GM23338 (cell line): Measurements from ENCODE around the gene SIKE1.

Source experiments
- CREB1 ChIP-seq: fragments of 250-450 bp; sonication (Bioruptor Pico); IDR thresholded peaks from 2 replicates; pipeline ENCODE4 v1.5.0; 2020; ENCODE audit warnings: low read depth, mild to moderate bottlenecking, moderate library complexity
- EZH2 ChIP-seq: fragments of 200-600 bp; sonication (generic); IDR thresholded peaks from one replicate; pipeline ENCODE4 v1.8.0; 2017; ENCODE audit warnings: antibody characterized with exemption, mild to moderate bottlenecking, low read depth; ENCODE audit not compliant: unreplicated experiment
- EZH2phosphoT487 ChIP-seq: fragments of 200-600 bp; sonication (generic); IDR thresholded peaks from one replicate; pipeline ENCODE4 v1.8.1; 2018; ENCODE audit warnings: antibody characterized with exemption; ENCODE audit not compliant: unreplicated experiment
- JUNB ChIP-seq: IDR thresholded peaks from one replicate; pipeline ENCODE4 v1.6.1; 2016; ENCODE audit warnings: antibody characterized with exemption; ENCODE audit not compliant: unreplicated experiment
- POLR2AphosphoS5 ChIP-seq: IDR thresholded peaks from 2 replicates; pipeline ENCODE4 v1.6.1; 2016; ENCODE audit warnings: antibody characterized with exemption, low read depth
- STAT1 ChIP-seq: IDR thresholded peaks from one replicate; pipeline ENCODE4 v1.6.1; 2016; ENCODE audit warnings: antibody characterized with exemption; ENCODE audit not compliant: unreplicated experiment
- TF ChIP-seq, protein P1 (sequence below), 2 experiments: fragments of 200-600 bp in 1 of 2; sonication (generic) in 1 of 2; conservative IDR thresholded peaks; 2 replicates each; pipeline versions ENCODE4 v1.5.1 to v1.6.1; 2016 to 2017; ENCODE audit warnings: antibody characterized with exemption in 2 of 2, low read depth in 2 of 2, mild to moderate bottlenecking in 2 of 2, moderate library complexity in 1 of 2
- TF ChIP-seq, protein P2 (sequence below): IDR thresholded peaks from one replicate; pipeline ENCODE4 v1.6.1; 2018; ENCODE audit warnings: antibody characterized with exemption; ENCODE audit not compliant: unreplicated experiment

DNA sequence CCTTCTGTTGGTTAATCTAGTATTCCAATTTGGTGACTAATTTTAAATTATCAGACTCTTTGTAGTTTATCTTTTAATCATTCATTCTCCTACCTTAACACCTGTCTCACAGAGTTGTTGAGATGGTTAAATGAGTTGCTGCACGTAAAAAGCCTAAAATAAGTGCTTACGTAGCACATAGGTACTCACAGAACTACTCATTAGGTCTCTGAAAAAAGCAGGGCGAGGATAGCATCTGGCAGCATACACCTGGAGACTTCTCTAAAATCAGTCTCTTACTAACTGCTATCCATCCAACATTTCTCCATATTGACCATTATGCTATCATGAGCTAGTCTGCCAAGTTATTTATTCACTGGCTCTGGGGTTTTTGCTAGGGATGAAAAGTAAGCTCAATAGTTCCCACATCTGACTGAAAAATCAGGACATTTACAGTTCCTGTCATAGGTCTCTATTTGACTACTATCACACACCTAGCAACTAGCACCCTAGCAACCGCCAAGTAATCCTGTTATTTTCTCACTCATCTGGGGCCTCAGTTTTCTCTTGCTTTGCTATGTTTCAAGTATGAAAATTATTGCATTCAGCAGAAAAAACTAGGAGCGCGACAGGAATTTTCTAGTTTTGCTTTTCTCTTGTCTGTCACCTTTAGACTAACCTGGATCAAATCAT is 33.9 kb downstream of the SIKE1 start:
- TF ChIP-seq, protein P1, sequence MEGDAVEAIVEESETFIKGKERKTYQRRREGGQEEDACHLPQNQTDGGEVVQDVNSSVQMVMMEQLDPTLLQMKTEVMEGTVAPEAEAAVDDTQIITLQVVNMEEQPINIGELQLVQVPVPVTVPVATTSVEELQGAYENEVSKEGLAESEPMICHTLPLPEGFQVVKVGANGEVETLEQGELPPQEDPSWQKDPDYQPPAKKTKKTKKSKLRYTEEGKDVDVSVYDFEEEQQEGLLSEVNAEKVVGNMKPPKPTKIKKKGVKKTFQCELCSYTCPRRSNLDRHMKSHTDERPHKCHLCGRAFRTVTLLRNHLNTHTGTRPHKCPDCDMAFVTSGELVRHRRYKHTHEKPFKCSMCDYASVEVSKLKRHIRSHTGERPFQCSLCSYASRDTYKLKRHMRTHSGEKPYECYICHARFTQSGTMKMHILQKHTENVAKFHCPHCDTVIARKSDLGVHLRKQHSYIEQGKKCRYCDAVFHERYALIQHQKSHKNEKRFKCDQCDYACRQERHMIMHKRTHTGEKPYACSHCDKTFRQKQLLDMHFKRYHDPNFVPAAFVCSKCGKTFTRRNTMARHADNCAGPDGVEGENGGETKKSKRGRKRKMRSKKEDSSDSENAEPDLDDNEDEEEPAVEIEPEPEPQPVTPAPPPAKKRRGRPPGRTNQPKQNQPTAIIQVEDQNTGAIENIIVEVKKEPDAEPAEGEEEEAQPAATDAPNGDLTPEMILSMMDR (conservative IDR thresholded peaks at IDR 0.05; ENCODE audit: low read depth in 2 of 2) = no peak
- TF ChIP-seq CREB1 (CRISPR knock-in tag) (no peak), JUNB (no peak), EZH2 (no peak), POLR2AphosphoS5 (no peak), STAT1 (no peak), EZH2phosphoT487 (no peak)
- TF ChIP-seq, protein P2, sequence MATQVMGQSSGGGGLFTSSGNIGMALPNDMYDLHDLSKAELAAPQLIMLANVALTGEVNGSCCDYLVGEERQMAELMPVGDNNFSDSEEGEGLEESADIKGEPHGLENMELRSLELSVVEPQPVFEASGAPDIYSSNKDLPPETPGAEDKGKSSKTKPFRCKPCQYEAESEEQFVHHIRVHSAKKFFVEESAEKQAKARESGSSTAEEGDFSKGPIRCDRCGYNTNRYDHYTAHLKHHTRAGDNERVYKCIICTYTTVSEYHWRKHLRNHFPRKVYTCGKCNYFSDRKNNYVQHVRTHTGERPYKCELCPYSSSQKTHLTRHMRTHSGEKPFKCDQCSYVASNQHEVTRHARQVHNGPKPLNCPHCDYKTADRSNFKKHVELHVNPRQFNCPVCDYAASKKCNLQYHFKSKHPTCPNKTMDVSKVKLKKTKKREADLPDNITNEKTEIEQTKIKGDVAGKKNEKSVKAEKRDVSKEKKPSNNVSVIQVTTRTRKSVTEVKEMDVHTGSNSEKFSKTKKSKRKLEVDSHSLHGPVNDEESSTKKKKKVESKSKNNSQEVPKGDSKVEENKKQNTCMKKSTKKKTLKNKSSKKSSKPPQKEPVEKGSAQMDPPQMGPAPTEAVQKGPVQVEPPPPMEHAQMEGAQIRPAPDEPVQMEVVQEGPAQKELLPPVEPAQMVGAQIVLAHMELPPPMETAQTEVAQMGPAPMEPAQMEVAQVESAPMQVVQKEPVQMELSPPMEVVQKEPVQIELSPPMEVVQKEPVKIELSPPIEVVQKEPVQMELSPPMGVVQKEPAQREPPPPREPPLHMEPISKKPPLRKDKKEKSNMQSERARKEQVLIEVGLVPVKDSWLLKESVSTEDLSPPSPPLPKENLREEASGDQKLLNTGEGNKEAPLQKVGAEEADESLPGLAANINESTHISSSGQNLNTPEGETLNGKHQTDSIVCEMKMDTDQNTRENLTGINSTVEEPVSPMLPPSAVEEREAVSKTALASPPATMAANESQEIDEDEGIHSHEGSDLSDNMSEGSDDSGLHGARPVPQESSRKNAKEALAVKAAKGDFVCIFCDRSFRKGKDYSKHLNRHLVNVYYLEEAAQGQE = no peak
